Chondrocyte (in vitro differentiated cells): Measurements from ENCODE around the gene RRP15. TPM values are rescaled to one million over a fixed set of nuclear protein-coding genes. Genes with fewer than 3 reads are reported as not detected.

Experiments
- DNase-seq: peaks from one replicate; pipeline ENCODE4 v3.0.0; 2021; ENCODE audit warnings: mixed read lengths, low spot score
- H3K27ac Mint-ChIP-seq: one replicate; pipeline ENCODE4 v1.8.0; 2021; ENCODE audit warnings: mild to moderate bottlenecking, moderate library complexity, mixed read lengths; ENCODE audit not compliant: unreplicated experiment
- H3K27me3 Mint-ChIP-seq: 2 replicates; pipeline ENCODE4 v1.8.0; 2021; ENCODE audit warnings: low read depth, mixed read lengths
- H3K36me3 Mint-ChIP-seq: 2 replicates; pipeline ENCODE4 v1.8.0; 2021; ENCODE audit warnings: low read depth, mixed read lengths
- H3K4me1 Mint-ChIP-seq: 2 replicates; pipeline ENCODE4 v1.8.0; 2021; ENCODE audit warnings: low read depth, mild to moderate bottlenecking, mixed read lengths
- H3K4me3 Mint-ChIP-seq: one replicate; pipeline ENCODE4 v1.8.0; 2021; ENCODE audit warnings: mild to moderate bottlenecking, moderate library complexity, mixed read lengths; ENCODE audit not compliant: unreplicated experiment
- H3K9me3 Mint-ChIP-seq: 2 replicates; pipeline ENCODE4 v1.8.0; 2021; ENCODE audit warnings: low read depth, mixed read lengths
- CTCF ChIP-seq: fragments of 200-600 bp; sonication (generic); IDR thresholded peaks from 2 replicates; pipeline ENCODE4 v1.5.0; 2021; ENCODE audit warnings: antibody characterized with exemption, mild to moderate bottlenecking, moderate library complexity
- total RNA-seq: library from RNA; stranded (reverse); gene quantifications from 3 replicates; pipeline ENCODE4 v1.2.1, GENCODE V29; 2021

The RRP15 gene
- total RNA-seq, 1 donor from 2014 or later = 16.9 TPM

- Mint-ChIP-seq H3K4me3 (no peak overlapping the region), H3K27ac (peak overlapping the region; percentile 47), H3K36me3 (no peaks in the 10 kb centered on the region), H3K27me3 (no peaks in the 10 kb centered on the region), H3K4me1 (peaks cover 25% of the 10 kb centered on the region), H3K9me3 (no peaks in the 10 kb centered on the region)
- no peak for DNase-seq
- TF ChIP-seq CTCF = peak; percentile 86
Measured at GRCh38 chr1:218299416-218299815, 14.3 kb downstream of the RRP15 start.

- no peak for DNase-seq
- no peaks in the 10 kb centered on the region for H3K27me3 Mint-ChIP-seq
- TF ChIP-seq CTCF = no peak
- H3K9me3 Mint-ChIP-seq = no peaks in the 10 kb centered on the region
- H3K36me3 Mint-ChIP-seq = peaks cover 1% of the 10 kb centered on the region
- H3K4me1 Mint-ChIP-seq = peaks cover 38% of the 10 kb centered on the region
- no peak overlapping the region for H3K4me3 Mint-ChIP-seq
- no peak overlapping the region for H3K27ac Mint-ChIP-seq
Measured at GRCh38 chr1:218301217-218301616, 16.1 kb downstream of the RRP15 start.

- Mint-ChIP-seq H3K4me1 (peaks cover 35% of the 10 kb centered on the region), H3K27me3 (no peaks in the 10 kb centered on the region), H3K36me3 (peaks cover 2% of the 10 kb centered on the region), H3K4me3 (no peak overlapping the region), H3K27ac (no peak overlapping the region), H3K9me3 (no peaks in the 10 kb centered on the region)
- DNase-seq = no peak
- no peak for TF ChIP-seq CTCF
Measured at GRCh38 chr1:218302155-218302554, 17.1 kb downstream of the RRP15 start.

GRCh38 chr1:218303176-218303879 lies 18.2 kb downstream of the RRP15 start:
- H3K9me3 Mint-ChIP-seq = no peaks in the 10 kb centered on the region
- H3K4me1 Mint-ChIP-seq = peaks cover 25% of the 10 kb centered on the region
- peaks cover 6% of the 10 kb centered on the region for H3K36me3 Mint-ChIP-seq
- no peak for DNase-seq
- no peaks in the 10 kb centered on the region for H3K27me3 Mint-ChIP-seq
- H3K27ac Mint-ChIP-seq = no peak overlapping the region
- TF ChIP-seq CTCF = no peak
- H3K4me3 Mint-ChIP-seq = no peak overlapping the region

- Mint-ChIP-seq H3K4me3 (peak overlapping the region; percentile 2), H3K27ac (peak overlapping the region; percentile 73), H3K27me3 (no peaks in the 10 kb centered on the region), H3K4me1 (peaks cover 25% of the 10 kb centered on the region), H3K9me3 (no peaks in the 10 kb centered on the region), H3K36me3 (peaks cover 6% of the 10 kb centered on the region)
- TF ChIP-seq CTCF = no peak
- no peak for DNase-seq
Measured at GRCh38 chr1:218304281-218305039, 19.4 kb downstream of the RRP15 start.
